HEK293 (cell line): ENCODE data around the gene HIRA.

Experiments used
- CTCF ChIP-seq: fragments of 450-650 bp; formaldehyde crosslinking; IDR thresholded peaks from 2 replicates; pipeline ENCODE4 v1.5.1; 2016; ENCODE audit warnings: missing biosample characterization, missing genetic modification characterization
- GLIS1 ChIP-seq: fragments of 450-650 bp; formaldehyde crosslinking; IDR thresholded peaks from 2 replicates; pipeline ENCODE4 v1.5.1; 2016; ENCODE audit warnings: missing biosample characterization, missing genetic modification characterization
- PRDM10 ChIP-seq: fragments of 450-650 bp; formaldehyde crosslinking; IDR thresholded peaks from 2 replicates; pipeline ENCODE4 v1.5.1; 2016; ENCODE audit warnings: missing biosample characterization, missing genetic modification characterization
- REST ChIP-seq: fragments of 450-650 bp; formaldehyde crosslinking; IDR thresholded peaks from 2 replicates; pipeline ENCODE4 v1.5.1; 2016; ENCODE audit warnings: missing biosample characterization, missing genetic modification characterization
- ZBTB8A ChIP-seq: fragments of 450-650 bp; formaldehyde crosslinking; IDR thresholded peaks from 2 replicates; pipeline ENCODE4 v1.5.1; 2016; ENCODE audit warnings: missing biosample characterization, missing genetic modification characterization
- ZFP3 ChIP-seq: fragments of 450-650 bp; formaldehyde crosslinking; IDR thresholded peaks from 2 replicates; pipeline ENCODE4 v1.5.1; 2016; ENCODE audit warnings: low read depth, missing biosample characterization, missing genetic modification characterization
- ZNF175 ChIP-seq: fragments of 450-650 bp; formaldehyde crosslinking; IDR thresholded peaks from 2 replicates; pipeline ENCODE4 v1.5.1; 2016; ENCODE audit warnings: missing biosample characterization, missing genetic modification characterization
- ZNF335 ChIP-seq: fragments of 450-650 bp; formaldehyde crosslinking; conservative IDR thresholded peaks from 2 replicates; pipeline ENCODE4 v1.5.1; 2016; ENCODE audit warnings: missing biosample characterization, missing genetic modification characterization
- ZNF416 ChIP-seq: fragments of 450-650 bp; formaldehyde crosslinking; IDR thresholded peaks from 2 replicates; pipeline ENCODE4 v1.5.1; 2016; ENCODE audit warnings: missing biosample characterization, missing genetic modification characterization
- ZNF580 ChIP-seq: fragments of 450-650 bp; formaldehyde crosslinking; IDR thresholded peaks from 2 replicates; pipeline ENCODE4 v1.5.1; 2016; ENCODE audit warnings: missing biosample characterization, missing genetic modification characterization
- ZNF768 ChIP-seq: fragments of 450-650 bp; formaldehyde crosslinking; IDR thresholded peaks from 2 replicates; pipeline ENCODE4 v1.5.1; 2018; ENCODE audit warnings: missing biosample characterization, mild to moderate bottlenecking, missing genetic modification characterization
- ZNF792 ChIP-seq: fragments of 450-650 bp; formaldehyde crosslinking; IDR thresholded peaks from 2 replicates; pipeline ENCODE4 v1.5.1; 2016; ENCODE audit warnings: missing biosample characterization, missing genetic modification characterization

GRCh38 chr22:19325296-19325948, 106.1 kb downstream of the HIRA start:
- no peak for TF ChIP-seq CTCF (tag by site-specific recombination)
- no peak for TF ChIP-seq ZFP3 (tag by site-specific recombination)
- TF ChIP-seq ZNF792 (tag by site-specific recombination): no peak
- TF ChIP-seq ZNF175 (tag by site-specific recombination): no peak
- no peak for TF ChIP-seq REST (tag by site-specific recombination)
- TF ChIP-seq ZNF416 (tag by site-specific recombination): no peak
- no peak for TF ChIP-seq ZNF580 (tag by site-specific recombination)
- TF ChIP-seq PRDM10: no peak
- TF ChIP-seq ZNF335 (tag by site-specific recombination): no peak
- TF ChIP-seq ZNF768 (tag by site-specific recombination): no peak
- TF ChIP-seq GLIS1: no peak
- TF ChIP-seq ZBTB8A: no peak
